ENCODE measurements around the gene LETM1. TPM values are rescaled to one million over a fixed set of nuclear protein-coding genes. Genes with fewer than 3 reads are reported as not detected.
A peak's percentile ranks its signal among the peaks of the same experiment; 100 is the strongest.

LETM1 gene
- total and polyA plus RNA-seq, 2 of the 13 experiments (the other 11 are each of a cell fraction or from before 2014, with no cell fraction given): 9.7 to 41.6 TPM

DNA sequence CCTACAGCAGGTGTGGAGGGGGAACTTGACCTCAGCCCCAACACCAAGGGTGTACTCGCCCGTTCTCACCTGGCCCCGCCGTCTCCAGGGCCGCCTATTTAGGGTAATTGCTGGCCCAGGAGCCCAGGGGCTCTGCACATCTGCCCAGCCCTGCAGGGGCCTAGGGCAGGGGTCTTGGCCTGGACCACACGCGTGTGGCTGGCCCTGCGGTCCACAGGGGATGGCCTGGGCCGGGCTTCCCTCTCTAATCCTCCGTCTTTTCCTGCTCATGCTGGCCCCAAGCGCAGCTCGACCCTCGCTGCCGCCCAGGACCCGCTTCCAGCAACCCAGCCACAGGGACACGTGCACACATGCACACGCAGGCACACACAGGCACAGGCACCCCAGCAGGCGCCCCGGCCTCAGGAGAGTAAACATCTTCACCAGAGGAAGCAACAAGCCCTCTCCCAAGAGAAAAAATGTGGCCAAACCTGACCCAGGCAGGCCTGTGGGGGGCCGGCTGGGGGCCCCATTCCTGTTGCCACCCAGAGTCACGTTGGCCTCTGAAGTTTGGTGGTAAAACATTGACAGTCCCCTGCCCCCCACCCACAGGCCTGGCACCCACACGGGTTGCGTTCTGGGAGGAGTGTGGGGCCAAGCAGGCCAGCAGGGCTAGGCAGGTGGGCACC is 87.5 kb downstream of the LETM1 start (continued):
- TF ChIP-seq ZSCAN31 (CRISPR knock-in tag; IDR thresholded peaks at IDR 0.05; ENCODE audit: low read depth): 0 out of 2 replicates have a peak, but pooled peaks have one; percentile 26
- no peak for TF ChIP-seq TCF7L2 (IDR thresholded peaks at IDR 0.05; ENCODE audit: low read depth, low read length)
- no peak; the same call in 1 of the 2 replicates for TF ChIP-seq FOXC1 (CRISPR knock-in tag; IDR thresholded peaks at IDR 0.05; ENCODE audit: borderline replicate concordance)
- no peak for TF ChIP-seq FOXP1 (IDR thresholded peaks at IDR 0.05)
- TF ChIP-seq FOXP1 (CRISPR knock-in tag; IDR thresholded peaks at IDR 0.05): peak; percentile 71
- TF ChIP-seq CCAR2 (optimal IDR thresholded peaks at IDR 0.05; ENCODE audit: low read depth, low read length): no peak
- TF ChIP-seq, protein P1, sequence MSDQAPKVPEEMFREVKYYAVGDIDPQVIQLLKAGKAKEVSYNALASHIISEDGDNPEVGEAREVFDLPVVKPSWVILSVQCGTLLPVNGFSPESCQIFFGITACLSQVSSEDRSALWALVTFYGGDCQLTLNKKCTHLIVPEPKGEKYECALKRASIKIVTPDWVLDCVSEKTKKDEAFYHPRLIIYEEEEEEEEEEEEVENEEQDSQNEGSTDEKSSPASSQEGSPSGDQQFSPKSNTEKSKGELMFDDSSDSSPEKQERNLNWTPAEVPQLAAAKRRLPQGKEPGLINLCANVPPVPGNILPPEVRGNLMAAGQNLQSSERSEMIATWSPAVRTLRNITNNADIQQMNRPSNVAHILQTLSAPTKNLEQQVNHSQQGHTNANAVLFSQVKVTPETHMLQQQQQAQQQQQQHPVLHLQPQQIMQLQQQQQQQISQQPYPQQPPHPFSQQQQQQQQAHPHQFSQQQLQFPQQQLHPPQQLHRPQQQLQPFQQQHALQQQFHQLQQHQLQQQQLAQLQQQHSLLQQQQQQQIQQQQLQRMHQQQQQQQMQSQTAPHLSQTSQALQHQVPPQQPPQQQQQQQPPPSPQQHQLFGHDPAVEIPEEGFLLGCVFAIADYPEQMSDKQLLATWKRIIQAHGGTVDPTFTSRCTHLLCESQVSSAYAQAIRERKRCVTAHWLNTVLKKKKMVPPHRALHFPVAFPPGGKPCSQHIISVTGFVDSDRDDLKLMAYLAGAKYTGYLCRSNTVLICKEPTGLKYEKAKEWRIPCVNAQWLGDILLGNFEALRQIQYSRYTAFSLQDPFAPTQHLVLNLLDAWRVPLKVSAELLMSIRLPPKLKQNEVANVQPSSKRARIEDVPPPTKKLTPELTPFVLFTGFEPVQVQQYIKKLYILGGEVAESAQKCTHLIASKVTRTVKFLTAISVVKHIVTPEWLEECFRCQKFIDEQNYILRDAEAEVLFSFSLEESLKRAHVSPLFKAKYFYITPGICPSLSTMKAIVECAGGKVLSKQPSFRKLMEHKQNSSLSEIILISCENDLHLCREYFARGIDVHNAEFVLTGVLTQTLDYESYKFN (CRISPR knock-in tag; conservative IDR thresholded peaks at IDR 0.05): peak; percentile 64
- TF ChIP-seq ZNF7 (CRISPR knock-in tag; IDR thresholded peaks at IDR 0.05): no peak
- TF ChIP-seq RXRB (CRISPR knock-in tag; IDR thresholded peaks at IDR 0.05; ENCODE audit: borderline replicate concordance): peak; percentile 25; the same call in 1 of the 2 replicates
- no peak for TF ChIP-seq ZNF652 (CRISPR knock-in tag; IDR thresholded peaks at IDR 0.05; ENCODE audit: borderline replicate concordance, low read depth)
- TF ChIP-seq HIVEP1 (CRISPR knock-in tag; IDR thresholded peaks at IDR 0.05): 0 out of 2 replicates have a peak, but pooled peaks have one; percentile 41
- TF ChIP-seq, protein P2, sequence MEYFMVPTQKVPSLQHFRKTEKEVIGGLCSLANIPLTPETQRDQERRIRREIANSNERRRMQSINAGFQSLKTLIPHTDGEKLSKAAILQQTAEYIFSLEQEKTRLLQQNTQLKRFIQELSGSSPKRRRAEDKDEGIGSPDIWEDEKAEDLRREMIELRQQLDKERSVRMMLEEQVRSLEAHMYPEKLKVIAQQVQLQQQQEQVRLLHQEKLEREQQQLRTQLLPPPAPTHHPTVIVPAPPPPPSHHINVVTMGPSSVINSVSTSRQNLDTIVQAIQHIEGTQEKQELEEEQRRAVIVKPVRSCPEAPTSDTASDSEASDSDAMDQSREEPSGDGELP (IDR thresholded peaks at IDR 0.05; ENCODE audit: borderline replicate concordance, low read depth): peak; percentile 26; the same call in 1 of the 2 replicates
- TF ChIP-seq FOXA1 (IDR thresholded peaks at IDR 0.05): no peak
- TF ChIP-seq FOXA1 (CRISPR knock-in tag; IDR thresholded peaks at IDR 0.05): peak; percentile 54; the same call in 1 of the 2 replicates
- TF ChIP-seq ZFYVE20 (CRISPR knock-in tag; IDR thresholded peaks at IDR 0.05; ENCODE audit: borderline replicate concordance, low read depth): 0 out of 2 replicates have a peak, but pooled peaks have one; percentile 59
- TF ChIP-seq NFIC (IDR thresholded peaks at IDR 0.05; ENCODE audit: low read length): no peak
- TF ChIP-seq, protein P3, sequence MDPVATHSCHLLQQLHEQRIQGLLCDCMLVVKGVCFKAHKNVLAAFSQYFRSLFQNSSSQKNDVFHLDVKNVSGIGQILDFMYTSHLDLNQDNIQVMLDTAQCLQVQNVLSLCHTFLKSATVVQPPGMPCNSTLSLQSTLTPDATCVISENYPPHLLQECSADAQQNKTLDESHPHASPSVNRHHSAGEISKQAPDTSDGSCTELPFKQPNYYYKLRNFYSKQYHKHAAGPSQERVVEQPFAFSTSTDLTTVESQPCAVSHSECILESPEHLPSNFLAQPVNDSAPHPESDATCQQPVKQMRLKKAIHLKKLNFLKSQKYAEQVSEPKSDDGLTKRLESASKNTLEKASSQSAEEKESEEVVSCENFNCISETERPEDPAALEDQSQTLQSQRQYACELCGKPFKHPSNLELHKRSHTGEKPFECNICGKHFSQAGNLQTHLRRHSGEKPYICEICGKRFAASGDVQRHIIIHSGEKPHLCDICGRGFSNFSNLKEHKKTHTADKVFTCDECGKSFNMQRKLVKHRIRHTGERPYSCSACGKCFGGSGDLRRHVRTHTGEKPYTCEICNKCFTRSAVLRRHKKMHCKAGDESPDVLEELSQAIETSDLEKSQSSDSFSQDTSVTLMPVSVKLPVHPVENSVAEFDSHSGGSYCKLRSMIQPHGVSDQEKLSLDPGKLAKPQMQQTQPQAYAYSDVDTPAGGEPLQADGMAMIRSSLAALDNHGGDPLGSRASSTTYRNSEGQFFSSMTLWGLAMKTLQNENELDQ (CRISPR knock-in tag; IDR thresholded peaks at IDR 0.05; ENCODE audit: borderline replicate concordance): no peak
- TF ChIP-seq GPN1 (CRISPR knock-in tag; IDR thresholded peaks at IDR 0.05; ENCODE audit: borderline replicate concordance): no peak
- TF ChIP-seq, protein P4, sequence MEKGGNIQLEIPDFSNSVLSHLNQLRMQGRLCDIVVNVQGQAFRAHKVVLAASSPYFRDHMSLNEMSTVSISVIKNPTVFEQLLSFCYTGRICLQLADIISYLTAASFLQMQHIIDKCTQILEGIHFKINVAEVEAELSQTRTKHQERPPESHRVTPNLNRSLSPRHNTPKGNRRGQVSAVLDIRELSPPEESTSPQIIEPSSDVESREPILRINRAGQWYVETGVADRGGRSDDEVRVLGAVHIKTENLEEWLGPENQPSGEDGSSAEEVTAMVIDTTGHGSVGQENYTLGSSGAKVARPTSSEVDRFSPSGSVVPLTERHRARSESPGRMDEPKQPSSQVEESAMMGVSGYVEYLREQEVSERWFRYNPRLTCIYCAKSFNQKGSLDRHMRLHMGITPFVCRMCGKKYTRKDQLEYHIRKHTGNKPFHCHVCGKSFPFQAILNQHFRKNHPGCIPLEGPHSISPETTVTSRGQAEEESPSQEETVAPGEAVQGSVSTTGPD (CRISPR knock-in tag; IDR thresholded peaks at IDR 0.05): peak; percentile 79; the same call in 1 of the 2 replicates
- TF ChIP-seq WIZ (CRISPR knock-in tag; IDR thresholded peaks at IDR 0.05): 0 out of 2 replicates have a peak, but pooled peaks have one; percentile 37
- TF ChIP-seq ATF1 (CRISPR knock-in tag; IDR thresholded peaks at IDR 0.05): no peak
- no peak for TF ChIP-seq ZNF761 (CRISPR knock-in tag; conservative IDR thresholded peaks at IDR 0.05)
- peak; percentile 60 for TF ChIP-seq POLR2G (IDR thresholded peaks at IDR 0.05; ENCODE audit: low read depth, low read length)
- peak; percentile 40; the same call in 1 of the 2 replicates for TF ChIP-seq SP4 (CRISPR knock-in tag; IDR thresholded peaks at IDR 0.05)
